ENCODE measurements around the gene CFAP54. TPM values are rescaled to one million over a fixed set of nuclear protein-coding genes. Genes with fewer than 3 reads are reported as not detected.

The CFAP54 gene
- total RNA-seq, 4 donors from 2014 or later: 0.16 TPM; not detected in 3

DNA sequence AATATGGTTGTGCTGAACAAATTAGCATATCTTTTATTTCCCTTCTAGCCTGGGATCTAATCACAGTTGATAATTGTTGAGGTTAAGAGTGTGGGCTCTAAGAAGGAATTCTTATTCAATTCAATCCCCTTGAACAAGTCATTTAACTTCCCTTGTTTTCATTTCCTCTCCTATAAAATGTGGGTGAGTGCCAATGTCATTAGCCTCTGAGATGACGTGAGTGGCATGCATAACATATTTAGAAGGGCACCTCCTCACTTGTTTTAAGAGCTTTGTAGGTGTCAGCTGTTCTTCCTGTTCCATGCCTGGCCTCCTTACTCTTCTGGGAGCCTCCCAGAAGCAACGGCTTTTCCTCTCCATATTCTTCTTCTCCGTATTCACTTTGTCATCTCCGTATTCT lies 262.2 kb downstream of the CFAP54 start:
- Histone ChIP-seq H3K9me3 (no peaks in the 10 kb centered on the region), H3K27ac (no peak overlapping the region), H3K4me3 (no peak overlapping the region), H3K27me3 (no peaks in the 10 kb centered on the region), H3K4me1 (no peaks in the 10 kb centered on the region), H3K36me3 (no peaks in the 10 kb centered on the region)
- DNase-seq (ENCODE audit: low spot score in 2 of 2): no peak
- TF ChIP-seq EP300 (IDR thresholded peaks at IDR 0.05) (no peak), POLR2AphosphoS5 (IDR thresholded peaks at IDR 0.05) (no peak), POLR2A (IDR thresholded peaks at IDR 0.05) (no peak), CTCF (IDR thresholded peaks at IDR 0.05) (no peak)
- 54% methylated on average over 4 of the region's 4 CpGs for WGBS

DNA sequence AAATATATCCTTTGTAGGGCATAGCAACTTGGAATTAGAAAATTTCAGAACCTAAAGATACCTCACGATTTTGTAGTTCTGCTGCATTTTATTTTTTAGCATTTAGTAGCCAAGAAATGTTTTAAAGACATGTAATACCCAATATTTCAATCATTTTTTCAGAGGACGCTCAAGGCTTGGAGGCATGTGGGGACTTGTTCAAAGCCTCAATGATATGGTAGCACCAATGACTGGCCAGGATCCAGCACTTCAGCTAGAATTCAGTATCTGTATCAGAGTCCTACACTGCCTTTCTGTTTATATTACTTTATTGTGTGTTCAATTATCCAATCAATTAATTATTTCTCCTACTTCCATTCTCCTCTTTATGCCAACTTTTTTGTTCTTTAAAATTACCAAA lies 262.8 kb downstream of the CFAP54 start:
- Histone ChIP-seq H3K9me3 (no peaks in the 10 kb centered on the region), H3K4me1 (no peaks in the 10 kb centered on the region), H3K27ac (no peak overlapping the region), H3K27me3 (no peaks in the 10 kb centered on the region), H3K4me3 (no peak overlapping the region), H3K36me3 (no peaks in the 10 kb centered on the region)
- DNase-seq (ENCODE audit: low spot score in 2 of 2): no peak
- no peak for TF ChIP-seq EP300 (IDR thresholded peaks at IDR 0.05)
- TF ChIP-seq POLR2A (IDR thresholded peaks at IDR 0.05): no peak
- no peak for TF ChIP-seq CTCF (IDR thresholded peaks at IDR 0.05)
- TF ChIP-seq POLR2AphosphoS5 (IDR thresholded peaks at IDR 0.05): no peak
- 33% methylated on average over 2 of the region's 2 CpGs for WGBS

GRCh38 chr12:96766232-96766631 lies 276.9 kb downstream of the CFAP54 start:
- no peak for DNase-seq (ENCODE audit: low spot score in 2 of 2)
- TF ChIP-seq POLR2A (IDR thresholded peaks at IDR 0.05): no peak
- TF ChIP-seq CTCF (IDR thresholded peaks at IDR 0.05): no peak
- TF ChIP-seq EP300 (IDR thresholded peaks at IDR 0.05): no peak
- no peak for TF ChIP-seq POLR2AphosphoS5 (IDR thresholded peaks at IDR 0.05)
- Histone ChIP-seq H3K36me3 (no peaks in the 10 kb centered on the region), H3K27me3 (no peaks in the 10 kb centered on the region), H3K4me1 (no peaks in the 10 kb centered on the region), H3K9me3 (no peaks in the 10 kb centered on the region), H3K4me3 (no peak overlapping the region), H3K27ac (no peak overlapping the region)
- WGBS: 91% methylated on average over 3 of the region's 3 CpGs

- Histone ChIP-seq H3K4me1 (no peaks in the 10 kb centered on the region), H3K27me3 (no peaks in the 10 kb centered on the region), H3K27ac (no peak overlapping the region), H3K9me3 (no peaks in the 10 kb centered on the region), H3K36me3 (no peaks in the 10 kb centered on the region), H3K4me3 (no peak overlapping the region)
- no peak for DNase-seq (ENCODE audit: low spot score in 2 of 2)
- WGBS: 71% methylated on average over 7 of the region's 7 CpGs
- TF ChIP-seq CTCF (IDR thresholded peaks at IDR 0.05): no peak
- no peak for TF ChIP-seq EP300 (IDR thresholded peaks at IDR 0.05)
- TF ChIP-seq POLR2A (IDR thresholded peaks at IDR 0.05): no peak
- no peak for TF ChIP-seq POLR2AphosphoS5 (IDR thresholded peaks at IDR 0.05)
Observed at GRCh38 chr12:96769400-96769799, 280.0 kb downstream of the CFAP54 start.

- 65% methylated on average over 3 of the region's 3 CpGs for WGBS
- TF ChIP-seq POLR2AphosphoS5 (IDR thresholded peaks at IDR 0.05) (no peak), CTCF (IDR thresholded peaks at IDR 0.05) (no peak), EP300 (IDR thresholded peaks at IDR 0.05) (no peak)
- Histone ChIP-seq H3K9me3 (no peaks in the 10 kb centered on the region), H3K36me3 (no peaks in the 10 kb centered on the region), H3K4me1 (no peaks in the 10 kb centered on the region), H3K27ac (no peak overlapping the region), H3K4me3 (no peak overlapping the region), H3K27me3 (no peaks in the 10 kb centered on the region)
- no peak for DNase-seq (ENCODE audit: low spot score in 2 of 2)
Observed at GRCh38 chr12:96770219-96771102, 281.1 kb downstream of the CFAP54 start.

Measured in suprapubic skin (tissue), 4 donors.